SH-SY5Y (cell line): Measurements from ENCODE around the gene FKBP5.

ENCODE experiments used
- GATA2 ChIP-seq: IDR thresholded peaks from 2 replicates; pipeline ENCODE4 v1.6.1; 2011; ENCODE audit warnings: mild to moderate bottlenecking, low read depth, low read length
- GATA3 ChIP-seq: IDR thresholded peaks from 2 replicates; pipeline ENCODE4 v1.6.1; 2011; ENCODE audit warnings: low read depth, mild to moderate bottlenecking, low read length, moderate library complexity

DNA sequence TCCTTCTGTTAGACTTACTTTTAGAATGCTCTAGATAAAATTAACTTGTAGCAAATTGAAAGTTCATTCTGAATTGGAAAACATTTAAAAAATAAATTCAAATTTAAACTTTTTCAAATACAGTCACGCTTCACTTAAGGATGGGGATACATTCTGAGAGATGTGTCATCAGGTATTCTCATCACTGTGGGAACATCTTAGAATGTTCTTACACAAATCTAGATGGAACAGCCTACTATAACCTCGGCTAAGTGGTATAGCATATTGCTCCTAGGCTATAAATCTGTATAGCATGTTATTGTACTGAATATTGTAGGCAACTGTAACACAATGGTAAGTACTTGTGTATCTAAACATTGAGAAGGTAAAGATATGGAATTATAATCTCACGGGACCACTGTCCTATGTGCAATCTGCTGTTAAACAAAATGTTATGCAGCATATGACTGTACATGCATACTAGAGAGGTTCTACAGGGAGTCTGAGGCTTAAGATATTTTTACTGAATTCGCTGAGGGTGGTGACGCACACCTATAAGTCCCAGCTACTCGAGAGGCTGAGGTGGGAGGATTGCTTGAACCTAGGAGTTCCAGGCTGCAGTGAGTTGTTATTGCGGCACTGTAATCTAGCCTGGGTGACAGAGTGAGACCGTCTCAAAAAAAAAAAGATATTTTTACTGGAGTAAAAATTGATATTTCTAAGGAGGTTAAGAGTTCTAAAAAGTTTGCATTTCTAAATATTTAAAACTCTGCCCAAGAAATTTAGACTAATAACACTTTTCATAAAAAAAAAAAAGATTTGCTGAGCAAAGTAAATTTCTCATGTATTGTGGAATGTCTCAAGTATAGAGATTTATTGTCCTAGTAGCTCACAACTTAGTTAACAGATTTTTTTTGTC, 88.7 kb downstream of the FKBP5 start:
- TF ChIP-seq GATA2 (no peak), GATA3 (no peak)
